Measurements from ENCODE around the gene PTGER3.

Gene PTGER3

DNA sequence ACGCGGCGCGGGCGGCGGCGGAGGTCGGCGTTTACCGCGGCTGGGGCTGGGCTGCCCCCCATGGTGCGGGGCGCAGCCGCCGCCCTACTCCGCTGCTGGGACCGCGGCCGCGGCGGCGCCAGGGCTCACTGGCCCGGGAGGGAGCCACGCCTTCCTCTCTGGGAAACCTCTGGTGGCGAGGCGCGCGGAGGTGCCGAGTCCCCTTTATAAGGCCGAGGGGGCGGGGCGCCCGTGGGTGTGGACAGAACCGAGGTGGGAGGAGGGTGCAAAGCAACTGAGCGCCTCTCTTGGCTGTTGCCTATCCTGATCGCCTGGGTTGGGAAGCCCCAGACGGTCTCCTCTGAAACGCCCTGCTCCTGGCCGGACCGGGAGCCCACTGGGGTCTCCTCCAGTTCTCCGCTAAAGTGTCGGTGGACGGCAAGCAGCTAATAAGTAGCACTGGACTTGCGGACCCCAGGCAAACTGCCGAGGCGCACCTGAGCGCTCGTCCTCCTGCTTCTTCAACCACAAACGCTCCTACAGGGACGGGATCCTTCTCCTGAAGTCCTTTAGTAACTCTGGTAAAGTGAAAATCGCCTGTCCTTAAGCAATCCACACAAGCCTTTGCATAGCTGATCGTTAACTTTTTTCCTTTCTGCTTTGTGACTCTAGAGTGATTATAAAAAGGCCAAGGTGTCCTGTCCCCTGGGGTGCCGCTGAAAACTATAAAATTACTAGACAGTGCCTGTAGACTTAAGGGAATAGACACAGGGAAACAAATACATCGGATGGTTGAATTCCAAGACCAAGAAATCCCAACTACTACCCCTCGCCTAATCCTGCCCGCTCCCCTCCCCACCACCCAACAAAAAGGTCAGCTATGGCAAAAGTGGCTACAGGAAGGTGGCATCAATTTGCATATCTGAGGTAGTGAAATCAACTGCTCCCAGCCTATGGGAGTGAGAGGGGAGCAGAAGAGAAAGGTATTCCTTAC, at the start of gene PTGER3:
Gene PTGER3 (minus strand): TSS at position 182 of the 973 bp plus-strand sequence. CDS start 239 bp downstream, outside the sequence.
- DNase-seq = peak; percentile 62

GRCh38 chr1:71094913-71095312, 47.3 kb upstream of the PTGER3 start:
- no peak for DNase-seq

DNA sequence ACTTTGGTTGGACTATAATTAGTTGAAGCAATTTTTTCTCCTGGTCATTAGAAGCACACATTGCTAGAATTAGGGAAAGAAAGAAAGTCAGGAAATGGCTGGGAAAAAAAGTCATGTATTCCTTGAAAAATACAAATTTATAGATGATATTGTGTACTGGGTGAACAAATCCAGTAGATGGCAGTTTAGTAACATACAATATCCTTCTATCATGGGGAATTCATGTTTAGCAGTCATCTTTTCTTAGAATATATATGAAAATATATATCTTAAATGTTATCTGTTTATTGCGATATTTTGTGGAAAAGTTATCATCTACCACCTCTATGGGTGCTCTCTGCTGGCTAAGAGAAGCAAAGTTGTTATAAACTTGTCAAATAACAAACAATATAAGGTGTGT, 46.3 kb upstream of the PTGER3 start:
- DNase-seq = no peak

DNA sequence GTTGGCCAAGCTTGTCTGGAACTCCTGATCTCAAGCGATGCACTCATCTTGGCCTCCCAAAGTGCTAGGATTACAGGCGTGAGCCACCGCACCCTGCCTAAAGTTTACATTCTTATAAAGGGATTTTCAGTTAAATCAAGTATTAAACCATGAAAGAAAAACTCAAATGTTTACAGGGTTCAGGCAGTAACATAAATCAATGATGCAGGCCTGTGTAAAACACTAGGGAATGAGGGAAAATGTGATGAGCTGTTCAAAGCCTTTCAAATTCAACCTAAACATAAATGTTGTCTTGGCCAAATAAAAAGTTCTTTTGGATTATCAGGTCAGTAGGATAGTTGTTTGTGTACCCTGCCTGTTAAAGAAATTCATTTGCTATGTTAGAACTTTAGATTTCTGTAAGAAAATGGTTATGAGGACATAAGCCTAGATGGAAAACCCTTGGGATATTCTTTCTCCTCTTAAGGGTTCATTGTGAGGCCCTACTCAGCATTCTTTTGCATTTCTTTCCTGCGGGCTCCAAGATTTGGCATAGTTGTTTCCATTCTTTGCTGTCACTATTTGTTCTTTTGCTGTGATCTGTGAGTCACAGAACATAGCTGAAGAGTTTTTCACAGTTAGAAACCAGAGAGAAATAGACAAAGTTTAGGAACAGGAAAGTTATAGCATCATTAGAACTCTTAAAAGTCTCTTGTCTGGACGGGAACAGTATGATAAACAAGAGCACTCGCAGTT, 42.1 kb upstream of the PTGER3 start:
- DNase-seq = no peak

GRCh38 chr1:71088645-71089287, 41.1 kb upstream of the PTGER3 start:
- no peak for DNase-seq

- DNase-seq = no peak
These were observed 40.1 kb upstream of the PTGER3 start for GRCh38 chr1:71087713-71088112.

GRCh38 chr1:71087060-71087459, 39.4 kb upstream of the PTGER3 start:
- DNase-seq = no peak

- no peak for DNase-seq
These were observed 38.7 kb upstream of the PTGER3 start for GRCh38 chr1:71086331-71086730.

GRCh38 chr1:71083271-71083670, 35.7 kb upstream of the PTGER3 start:
- DNase-seq = no peak

DNA sequence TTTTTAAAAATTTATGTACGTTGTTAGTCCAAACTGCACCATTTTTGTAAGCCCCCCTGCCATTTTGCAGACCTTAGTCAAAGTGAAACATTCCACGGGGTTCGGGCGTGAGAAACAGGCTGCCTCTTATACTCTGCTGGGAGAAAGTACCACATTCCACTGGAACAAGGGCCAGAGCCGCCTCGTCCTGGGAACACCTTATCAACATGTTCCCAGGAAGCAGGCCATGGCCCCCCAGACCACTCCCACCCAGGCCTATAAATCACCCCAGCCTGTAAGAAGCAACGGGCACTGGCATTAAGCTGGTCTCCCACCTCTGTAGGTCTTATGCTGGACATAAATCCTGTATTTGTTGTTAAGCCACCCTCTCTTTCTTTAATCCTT, 34.1 kb upstream of the PTGER3 start:
- DNase-seq = peak; percentile 20

DNA sequence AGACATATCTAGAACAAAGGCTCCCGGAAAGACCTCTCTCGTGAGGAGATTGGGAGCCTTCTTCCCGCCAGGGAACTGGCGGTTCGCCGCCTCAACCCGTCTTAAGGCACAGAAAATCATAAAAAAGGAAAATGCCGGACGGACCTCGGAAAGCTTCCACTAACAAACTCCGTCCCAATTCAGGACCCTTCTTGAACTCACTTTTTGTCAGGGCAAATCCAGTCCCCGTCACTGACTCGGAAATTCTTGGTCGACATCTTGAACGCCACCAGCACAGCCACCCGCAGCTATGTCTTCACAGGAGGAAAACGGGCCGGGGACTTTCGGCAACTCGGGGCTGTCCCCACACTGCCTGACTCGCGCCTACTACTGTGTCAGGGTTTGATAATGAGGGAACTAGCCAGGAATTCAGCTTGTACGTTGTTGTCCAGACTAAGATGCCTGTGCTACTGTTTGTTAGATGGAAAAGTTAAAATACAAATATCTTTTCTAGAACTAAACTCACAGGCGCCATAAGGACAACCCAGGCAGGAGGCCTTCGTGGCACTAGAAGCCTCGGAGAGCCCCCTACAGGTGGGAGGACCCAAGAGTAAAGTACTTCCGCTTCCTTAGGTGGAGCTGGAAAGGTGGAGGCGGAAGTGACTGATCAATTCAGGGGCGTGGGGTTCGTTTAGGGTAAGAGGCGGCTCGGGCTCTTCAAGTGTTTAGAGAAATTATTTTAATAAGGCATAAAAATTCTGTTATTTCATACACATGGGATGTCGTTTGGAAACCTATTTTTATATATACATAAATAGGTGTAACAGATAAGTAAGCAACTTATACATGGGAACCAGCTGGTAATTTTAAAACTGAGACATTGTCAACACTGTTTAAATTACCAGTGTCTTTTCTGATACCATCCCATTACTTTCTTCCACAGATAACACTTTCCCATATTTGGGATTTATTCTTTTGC, 33.4 kb upstream of the PTGER3 start, which contains the start of gene ZRANB2:
Gene ZRANB2 (minus strand): TSS at position 297 of the 958 bp plus-strand sequence. CDS start 40 bp downstream, at position 257.
- DNase-seq = peak; percentile 89

- DNase-seq = no peak
These were observed 32.7 kb upstream of the PTGER3 start for GRCh38 chr1:71080230-71080738.

DNA sequence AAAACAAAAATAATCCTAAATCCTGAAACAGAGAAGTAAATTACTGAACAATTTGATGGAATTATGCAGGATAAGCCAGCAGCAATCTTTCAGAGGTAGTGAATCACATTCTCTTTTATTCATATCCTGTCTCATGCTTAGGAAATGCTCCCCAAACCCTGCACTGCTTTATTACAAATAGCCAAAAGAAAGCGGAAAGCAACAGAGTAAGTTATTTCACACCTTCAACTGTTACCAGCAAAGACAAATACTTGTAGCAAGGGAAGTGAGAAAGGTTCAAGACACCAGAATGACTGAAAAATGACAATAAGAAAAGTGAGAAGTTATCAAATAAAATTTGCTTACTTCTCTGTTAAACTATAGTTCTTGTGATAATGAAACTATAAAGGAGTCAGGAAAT, 27.1 kb upstream of the PTGER3 start:
- DNase-seq = no peak

DNA sequence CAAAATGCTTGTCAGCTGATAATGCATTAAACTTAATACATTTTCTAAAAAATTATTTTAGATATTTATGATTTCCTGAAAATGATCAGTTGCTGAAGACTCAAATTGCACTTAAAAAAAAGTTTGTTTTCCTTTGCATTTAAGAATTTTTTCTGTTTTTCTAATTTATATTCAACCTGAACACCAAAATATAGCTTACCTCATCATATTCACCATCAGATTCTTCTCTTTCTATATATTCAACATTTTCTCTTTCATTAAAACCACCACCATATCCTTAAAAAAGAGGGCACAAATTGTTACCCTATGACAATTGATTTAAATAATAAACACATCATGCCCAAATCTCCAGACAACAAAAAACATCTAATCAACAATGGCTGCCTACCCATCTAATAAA, 24.7 kb upstream of the PTGER3 start:
- no peak for DNase-seq

- no peak for DNase-seq
These were observed 24.1 kb upstream of the PTGER3 start for GRCh38 chr1:71071720-71072119.

GRCh38 chr1:71068325-71069240, 21.0 kb upstream of the PTGER3 start:
- DNase-seq = no peak

DNA sequence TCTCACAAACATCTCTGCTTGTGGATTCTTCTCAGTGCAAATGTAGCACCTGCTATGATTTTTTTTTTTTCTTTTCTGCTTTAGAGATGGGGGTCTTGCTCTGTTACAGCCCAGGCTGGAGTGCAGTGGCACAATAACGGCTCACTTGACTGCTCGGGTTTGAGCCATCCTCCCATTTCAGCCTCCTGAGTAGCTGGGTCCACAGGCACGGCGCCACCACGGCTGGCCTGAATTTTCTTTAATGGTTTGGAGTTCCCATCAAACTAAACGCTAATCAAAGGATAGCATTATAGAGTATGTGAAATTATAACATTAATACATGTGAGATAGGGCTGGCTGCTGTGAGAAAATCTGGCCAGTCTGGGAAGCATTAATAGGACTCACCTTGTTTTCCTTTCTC, 7.2 kb upstream of the PTGER3 start:
- no peak for DNase-seq

- DNase-seq = peak; percentile 22
These were observed 6.7 kb upstream of the PTGER3 start for GRCh38 chr1:71054281-71054731.

DNA sequence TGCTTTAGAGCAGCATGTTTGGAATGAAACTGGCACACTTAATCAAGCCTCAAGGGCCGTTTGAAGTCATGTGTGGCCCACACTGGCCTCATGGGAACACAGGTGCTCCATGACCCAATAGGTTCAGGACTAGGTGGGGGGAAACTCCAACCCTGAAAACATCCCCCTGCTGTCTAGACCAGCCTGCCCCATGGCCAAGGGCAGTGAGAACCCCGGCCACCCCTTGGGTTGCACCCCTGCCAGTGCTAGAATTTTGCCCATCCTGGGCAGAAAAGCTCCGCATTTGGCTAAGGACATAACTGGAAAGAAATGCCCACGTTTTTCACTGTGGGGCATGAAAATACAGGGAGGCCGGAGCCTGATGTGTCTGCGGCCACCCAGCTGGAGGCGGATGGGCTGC, 6.1 kb upstream of the PTGER3 start:
- no peak for DNase-seq

DNA sequence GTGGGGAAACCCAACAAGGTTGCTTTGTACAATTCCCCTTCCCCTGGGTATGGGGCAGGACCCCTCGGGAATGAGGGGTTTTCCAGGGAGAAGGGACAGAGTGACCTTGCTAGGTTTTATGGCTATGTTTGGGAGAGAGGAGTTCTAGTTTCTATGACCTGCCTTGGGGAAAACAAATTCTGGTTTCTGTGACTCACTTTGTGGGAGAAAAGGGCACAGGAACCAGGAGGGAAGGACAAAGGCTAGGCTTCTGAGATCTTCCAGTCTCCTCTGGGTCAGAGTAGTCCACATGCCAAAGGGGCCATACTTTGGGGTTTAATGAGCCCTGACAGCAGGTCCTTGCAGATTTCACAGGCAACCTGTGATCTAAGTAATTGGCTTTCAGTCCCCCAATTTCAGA, 5.5 kb upstream of the PTGER3 start:
- no peak for DNase-seq
